ENCODE measurements around the gene PHF10.

Gene PHF10

GRCh38 chr6:169677096-169677495 is 47.2 kb downstream of the PHF10 start:
- no peak for DNase-seq (ENCODE audit: low spot score)

- DNase-seq (ENCODE audit: low spot score) = no peak
Measured at GRCh38 chr6:169675011-169675410, 49.3 kb downstream of the PHF10 start.

DNA sequence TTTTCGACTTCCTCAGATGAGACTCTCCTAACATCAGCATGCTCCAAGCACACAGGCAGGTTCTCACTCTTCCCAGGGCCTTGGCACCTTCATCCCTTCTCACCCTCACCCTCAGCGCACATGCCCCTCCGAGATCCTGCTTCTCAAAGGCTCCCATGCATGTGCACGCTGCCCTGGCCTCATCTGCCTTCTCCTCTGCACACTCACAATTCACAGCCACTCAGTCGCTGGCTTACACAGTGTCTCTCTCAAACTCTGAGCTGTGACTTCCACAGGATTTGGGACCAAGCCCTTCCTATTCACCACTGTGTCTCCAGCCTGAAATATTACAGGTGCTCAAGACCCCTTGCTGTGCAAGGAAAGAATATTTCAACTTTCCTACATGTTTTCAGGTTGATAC is 52.7 kb downstream of the PHF10 start:
- no peak for DNase-seq (ENCODE audit: low spot score)

DNA sequence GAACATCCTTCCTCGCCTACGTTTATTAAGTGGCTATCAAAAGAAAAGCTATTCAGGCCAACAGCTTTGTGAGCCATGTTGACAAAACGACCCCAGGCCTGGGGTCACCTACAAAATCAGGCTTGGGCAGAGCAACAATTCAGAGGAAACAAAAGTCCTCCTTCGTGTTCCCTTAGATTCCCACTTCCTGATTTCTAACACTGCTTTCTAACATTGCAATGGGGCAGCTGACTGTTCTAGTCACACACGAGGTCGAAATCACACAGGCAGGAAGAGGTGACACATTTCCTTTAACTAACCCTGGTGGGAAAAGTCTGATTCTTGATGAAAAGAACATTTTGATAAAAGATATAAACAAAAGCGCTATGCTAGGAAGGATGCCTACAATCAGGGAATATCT is 54.4 kb downstream of the PHF10 start:
- no peak for DNase-seq (ENCODE audit: low spot score)

DNA sequence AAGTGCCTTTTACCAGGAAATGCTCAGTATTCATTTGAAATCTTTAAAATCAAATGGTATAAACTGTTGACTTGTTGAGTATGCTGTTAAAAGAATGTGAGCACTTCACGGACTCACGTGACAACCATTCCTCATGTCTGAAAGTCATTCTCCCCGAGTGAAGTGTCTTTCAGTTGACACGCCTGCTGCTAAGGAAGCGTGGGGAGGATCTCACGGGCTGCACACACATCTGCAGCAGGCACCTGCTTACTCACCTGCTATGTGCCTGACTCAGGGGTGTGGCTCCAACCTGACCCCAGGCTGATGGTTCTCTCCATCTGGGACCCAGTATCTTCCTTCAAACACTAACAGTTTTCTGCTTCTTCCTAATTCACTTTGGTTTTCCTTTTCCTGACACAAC is 55.2 kb downstream of the PHF10 start:
- no peak for DNase-seq (ENCODE audit: low spot score)

DNA sequence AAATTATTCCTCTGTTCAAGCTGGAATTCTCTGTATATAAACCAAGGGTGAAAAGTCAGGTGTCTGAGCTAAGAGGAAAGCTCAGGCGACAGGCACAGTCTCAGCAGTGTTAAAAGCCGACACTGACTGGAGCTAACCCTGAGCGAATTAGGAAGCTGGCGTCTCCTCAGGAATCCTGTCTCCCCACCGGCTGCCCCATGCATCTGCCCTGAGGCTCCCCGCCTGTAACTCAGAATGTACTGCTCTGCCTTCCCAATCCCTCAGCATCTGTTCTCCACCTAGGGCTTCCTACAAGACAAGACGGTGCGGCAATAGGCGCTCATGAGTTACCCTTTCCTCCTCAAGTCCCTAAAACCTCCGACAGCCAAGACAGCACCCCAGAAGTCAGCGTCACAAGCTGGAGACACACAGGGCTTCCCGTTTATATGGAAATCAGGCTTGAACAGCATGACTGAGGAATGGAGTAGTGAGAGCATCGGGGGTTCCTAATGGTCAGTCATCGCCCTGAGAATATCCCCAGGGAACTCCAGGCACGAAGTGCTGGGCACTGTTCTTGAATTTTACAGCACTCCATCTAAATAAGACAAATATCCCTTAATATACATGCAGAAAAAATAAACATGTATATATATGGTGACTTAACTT is 56.0 kb downstream of the PHF10 start:
- DNase-seq (ENCODE audit: low spot score) = no peak

GRCh38 chr6:169667716-169668115 is 56.6 kb downstream of the PHF10 start:
- DNase-seq (ENCODE audit: low spot score) = no peak

GRCh38 chr6:169666441-169666840 is 57.9 kb downstream of the PHF10 start:
- DNase-seq (ENCODE audit: low spot score) = no peak

DNA sequence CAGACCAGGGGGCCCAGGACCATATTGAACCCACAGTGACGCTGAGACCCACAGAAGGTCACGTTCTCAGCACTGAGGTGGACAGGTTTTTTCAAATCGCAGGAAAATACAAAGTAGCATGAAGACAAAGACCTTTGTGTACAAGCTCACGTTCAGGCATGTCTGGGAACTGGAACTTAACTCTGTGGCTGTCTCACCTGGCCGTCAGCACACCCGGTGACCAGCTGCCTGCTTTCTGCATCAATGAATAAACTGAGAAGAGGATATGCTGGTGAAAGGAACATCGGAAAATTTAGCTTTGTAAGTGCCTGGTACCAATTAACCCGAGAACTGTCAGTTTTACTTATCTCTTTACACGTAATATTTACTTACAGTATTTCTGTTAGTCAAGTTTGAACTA is 59.0 kb downstream of the PHF10 start:
- no peak for DNase-seq (ENCODE audit: low spot score)

GRCh38 chr6:169664227-169664626 is 60.1 kb downstream of the PHF10 start:
- no peak for DNase-seq (ENCODE audit: low spot score)

- DNase-seq (ENCODE audit: low spot score) = no peak
Measured at GRCh38 chr6:169663468-169663867, 60.8 kb downstream of the PHF10 start.

- no peak for DNase-seq (ENCODE audit: low spot score)
Measured at GRCh38 chr6:169661391-169661756, 62.9 kb downstream of the PHF10 start.

DNA sequence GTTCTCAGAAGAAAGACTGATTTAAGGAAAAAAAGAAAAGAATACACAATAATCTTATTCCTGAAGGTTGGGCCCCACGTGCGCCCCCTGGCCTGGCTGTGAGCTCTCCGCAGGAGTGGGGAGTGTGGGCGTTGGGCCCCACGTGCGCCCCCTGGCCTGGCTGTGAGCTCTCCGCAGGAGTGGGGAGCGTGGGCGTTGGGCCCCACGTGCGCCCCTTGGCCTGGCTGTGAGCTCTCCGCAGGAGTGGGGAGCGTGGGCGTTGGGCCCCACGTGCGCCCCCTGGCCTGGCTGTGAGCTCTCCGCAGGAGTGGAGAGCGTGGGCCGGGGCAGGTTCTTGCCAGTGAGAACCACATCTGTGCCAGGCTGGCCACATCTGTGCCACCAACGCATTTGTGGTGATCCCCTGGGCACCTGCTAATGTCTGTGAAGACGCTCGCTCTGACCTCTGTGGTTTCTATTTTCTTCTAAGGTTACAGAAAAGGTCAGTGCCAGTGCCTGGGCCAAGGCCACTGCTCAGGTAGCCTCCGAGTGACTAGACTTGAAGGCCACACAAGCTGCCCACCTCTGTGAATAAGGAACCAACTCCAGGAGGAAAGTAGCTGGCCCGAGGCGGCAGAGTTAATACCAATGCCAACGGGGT is 63.4 kb downstream of the PHF10 start:
- no peak for DNase-seq (ENCODE audit: low spot score)

DNA sequence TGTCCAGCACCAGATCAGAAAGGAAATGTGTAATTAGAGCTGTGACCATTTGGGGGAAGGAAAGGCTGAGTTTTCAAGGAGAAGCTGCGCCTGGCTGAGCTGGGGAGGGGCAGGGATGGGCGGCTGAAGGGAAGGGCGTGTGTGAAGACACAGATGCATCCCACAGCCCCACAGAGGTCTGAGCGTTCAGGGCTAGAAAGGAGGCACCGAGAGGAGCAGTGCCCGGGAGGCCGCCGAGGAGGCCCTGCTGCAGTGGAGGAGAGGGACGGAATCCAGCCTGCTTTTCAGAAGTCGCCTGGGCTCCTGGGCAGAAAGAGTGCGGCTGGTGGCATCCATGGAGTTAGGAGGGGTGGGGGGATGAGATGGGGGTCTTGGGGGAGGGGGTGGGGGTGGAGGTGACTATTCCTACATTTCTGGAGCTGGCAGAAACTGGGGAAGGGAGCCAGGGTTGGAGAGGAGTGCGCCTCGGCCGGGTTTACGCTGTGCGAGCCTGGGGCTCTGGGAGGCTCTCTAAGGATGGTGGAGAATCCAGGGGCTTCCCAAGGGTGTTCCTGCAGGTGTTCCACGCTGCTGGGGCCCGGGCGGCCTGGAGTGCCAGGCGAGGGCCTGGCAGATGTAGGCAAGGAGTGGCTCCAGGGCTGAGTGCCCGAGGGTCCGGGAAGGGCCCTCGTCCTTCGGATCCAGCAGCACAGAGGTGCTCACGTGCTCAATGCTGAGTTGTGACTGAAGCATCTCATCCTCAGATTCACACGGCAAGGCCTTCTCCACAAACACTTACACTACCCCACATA is 64.3 kb downstream of the PHF10 start:
- DNase-seq (ENCODE audit: low spot score) = no peak

- no peak for DNase-seq (ENCODE audit: low spot score)
Measured at GRCh38 chr6:169657284-169657610, 67.1 kb downstream of the PHF10 start.

DNA sequence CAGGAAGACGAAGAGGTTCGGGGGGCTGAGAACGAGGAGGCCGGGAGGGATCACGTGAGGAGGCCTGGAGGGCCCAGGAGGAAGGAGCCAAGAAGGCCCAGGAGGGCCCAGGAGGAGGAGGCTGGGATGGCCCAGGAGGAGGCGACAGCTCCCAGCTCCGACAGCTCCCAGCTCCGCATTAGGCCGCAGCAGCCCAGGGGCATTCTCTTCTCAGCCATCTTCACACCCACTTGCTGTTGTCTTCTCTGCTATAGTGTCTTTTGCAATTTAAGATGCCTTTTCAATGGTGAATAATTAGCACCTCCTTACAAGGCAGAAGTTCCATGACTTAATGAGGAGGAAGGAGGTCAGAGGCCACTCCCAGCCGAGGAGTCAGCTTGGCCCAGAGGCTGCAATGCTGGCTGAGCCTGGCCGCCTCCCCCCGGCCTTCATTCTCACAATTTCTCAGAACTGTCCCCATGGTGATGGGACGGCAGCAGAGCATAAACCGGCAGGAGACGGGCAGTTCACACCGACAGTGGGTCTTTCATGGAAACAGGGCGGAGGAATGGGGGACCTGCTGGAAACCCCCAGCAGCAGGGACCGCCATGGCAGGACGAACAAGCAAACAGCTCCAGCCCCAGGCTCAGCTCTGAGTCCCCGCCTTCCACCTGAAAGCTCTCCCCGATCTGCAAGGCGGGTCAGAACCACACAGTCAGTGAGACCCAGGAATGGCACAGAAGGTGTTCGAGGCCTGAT is 67.6 kb downstream of the PHF10 start:
- DNase-seq (ENCODE audit: low spot score) = no peak

- DNase-seq (ENCODE audit: low spot score) = peak; percentile 87
Measured at GRCh38 chr6:169654598-169655391, 69.5 kb downstream of the PHF10 start.
